Mesendoderm (in vitro differentiated cells): ENCODE measurements around the gene KCNQ5.

Experiments used
- DNase-seq: peaks from one replicate; pipeline ENCODE4 v3.0.0; 2013
- H2AK5ac ChIP-seq: 2 replicates; pipeline ENCODE4 v1.6.1; 2013; ENCODE audit warnings: low read length, inconsistent platforms
- H2BK120ac ChIP-seq: 2 replicates; pipeline ENCODE4 v1.6.1; 2013; ENCODE audit warnings: low read depth, mild to moderate bottlenecking, low read length, moderate library complexity, mixed read lengths
- H2BK15ac ChIP-seq: replicated peaks from 2 replicates; pipeline ENCODE4 v1.6.1; 2013; ENCODE audit warnings: low read depth, mild to moderate bottlenecking, moderate library complexity
- H2BK5ac ChIP-seq: 2 replicates; pipeline ENCODE4 v1.6.1; 2013; ENCODE audit warnings: low read length, inconsistent platforms
- H3K18ac ChIP-seq: 2 replicates; pipeline ENCODE4 v1.6.1; 2013; ENCODE audit warnings: mild to moderate bottlenecking, low read length, mixed read lengths
- H3K23ac ChIP-seq: one replicate; pipeline ENCODE4 v1.6.1; 2013; ENCODE audit warnings: low read length
- H3K27ac ChIP-seq: 2 replicates; pipeline ENCODE4 v1.5.1; 2013; ENCODE audit warnings: low read depth, mild to moderate bottlenecking, inconsistent platforms, low read length, moderate library complexity
- H3K27me3 ChIP-seq: 2 replicates; pipeline ENCODE4 v1.6.1; 2013; ENCODE audit warnings: low read length, control low read depth, mild to moderate bottlenecking, inconsistent platforms; ENCODE audit not compliant: insufficient read depth, poor library complexity
- H3K36me3 ChIP-seq: 2 replicates; pipeline ENCODE4 v1.6.1; 2013; ENCODE audit warnings: low read length, inconsistent platforms; ENCODE audit not compliant: control insufficient read depth, insufficient read depth
- H3K4ac ChIP-seq: one replicate; pipeline ENCODE4 v1.6.1; 2013; ENCODE audit warnings: low read depth, mild to moderate bottlenecking, low read length, moderate library complexity
- H3K4me1 ChIP-seq: 2 replicates; pipeline ENCODE4 v1.6.1; 2013; ENCODE audit warnings: low read depth, low read length, inconsistent platforms; ENCODE audit not compliant: control insufficient read depth
- H3K4me2 ChIP-seq: 2 replicates; pipeline ENCODE4 v1.6.1; 2013; ENCODE audit warnings: low read length
- H3K4me3 ChIP-seq: 2 replicates; pipeline ENCODE4 v1.5.1; 2013; ENCODE audit warnings: mild to moderate bottlenecking, low read length
- H3K56ac ChIP-seq: one replicate; pipeline ENCODE4 v1.6.1; 2013; ENCODE audit warnings: low read length
- H3K79me1 ChIP-seq: 2 replicates; pipeline ENCODE4 v1.6.1; 2013; ENCODE audit warnings: low read length, inconsistent platforms
- H3K79me2 ChIP-seq: 2 replicates; pipeline ENCODE4 v1.6.1; 2013; ENCODE audit warnings: mild to moderate bottlenecking, low read length; ENCODE audit not compliant: control insufficient read depth, insufficient read depth
- H3K9ac ChIP-seq: 2 replicates; pipeline ENCODE4 v1.6.1; 2013; ENCODE audit warnings: low read length, inconsistent platforms
- H4K5ac ChIP-seq: one replicate; pipeline ENCODE4 v1.6.1; 2013; ENCODE audit warnings: low read length
- H4K8ac ChIP-seq: one replicate; pipeline ENCODE4 v1.6.1; 2013; ENCODE audit warnings: low read depth, mild to moderate bottlenecking, control low read depth, low read length, moderate library complexity
- WGBS: extraction: QIAGEN DNeasy Blood & Tissue Kit; methylation state at CpG from one replicate; pipeline ENCODE4 v1.1.7; 2013; ENCODE audit warnings: low lambda C conversion rate, missing lambda C conversion rate; ENCODE audit not compliant: insufficient coverage; ENCODE audit errors: extremely low coverage; 5-methylcytosine and 5-hydroxymethylcytosine counted together

The KCNQ5 gene

GRCh38 chr6:73028124-73028766, 406.4 kb downstream of the KCNQ5 start:
- no peaks in the 10 kb centered on the region for H3K79me1 ChIP-seq
- no peak overlapping the region for H2BK15ac ChIP-seq
- no peak overlapping the region for H3K4me2 ChIP-seq
- H3K79me2 ChIP-seq = no peaks in the 10 kb centered on the region
- no peak overlapping the region for H4K8ac ChIP-seq
- no peak overlapping the region for H3K4ac ChIP-seq
- no CpG with 5 or more reads among the region's 8 CpGs for WGBS
- no peak overlapping the region for H2AK5ac ChIP-seq
- H3K9ac ChIP-seq = no peak overlapping the region
- peak; percentile 75 for DNase-seq
- no peak overlapping the region for H2BK5ac ChIP-seq
- H3K4me1 ChIP-seq = peaks cover 2% of the 10 kb centered on the region
- no peaks in the 10 kb centered on the region for H3K27me3 ChIP-seq
- H3K18ac ChIP-seq = no peak overlapping the region
- H3K56ac ChIP-seq = no peak overlapping the region
- no peak overlapping the region for H4K5ac ChIP-seq
- no peak overlapping the region for H2BK120ac ChIP-seq
- no peaks in the 10 kb centered on the region for H3K36me3 ChIP-seq
- H3K27ac ChIP-seq = no peak overlapping the region
- H3K23ac ChIP-seq = no peak overlapping the region
- H3K4me3 ChIP-seq = no peak overlapping the region

- H3K4ac ChIP-seq = no peak overlapping the region
- H2AK5ac ChIP-seq = no peak overlapping the region
- no peaks in the 10 kb centered on the region for H3K79me1 ChIP-seq
- H4K5ac ChIP-seq = no peak overlapping the region
- no peak overlapping the region for H3K23ac ChIP-seq
- H2BK5ac ChIP-seq = no peak overlapping the region
- H3K18ac ChIP-seq = no peak overlapping the region
- H3K27ac ChIP-seq = no peak overlapping the region
- no peaks in the 10 kb centered on the region for H3K79me2 ChIP-seq
- no peak overlapping the region for H2BK15ac ChIP-seq
- no peak overlapping the region for H3K4me2 ChIP-seq
- H4K8ac ChIP-seq = no peak overlapping the region
- H2BK120ac ChIP-seq = no peak overlapping the region
- H3K4me3 ChIP-seq = no peak overlapping the region
- H3K27me3 ChIP-seq = no peaks in the 10 kb centered on the region
- DNase-seq = no peak
- peaks cover 2% of the 10 kb centered on the region for H3K4me1 ChIP-seq
- no peak overlapping the region for H3K56ac ChIP-seq
- H3K9ac ChIP-seq = no peak overlapping the region
- no peaks in the 10 kb centered on the region for H3K36me3 ChIP-seq
- WGBS = no CpG with 5 or more reads among the region's 2 CpGs
Measured at GRCh38 chr6:73028893-73029450, 407.1 kb downstream of the KCNQ5 start.

GRCh38 chr6:73030257-73030656, 408.4 kb downstream of the KCNQ5 start:
- Histone ChIP-seq H3K4me1 (peaks cover 2% of the 10 kb centered on the region), H4K8ac (no peak overlapping the region), H3K79me2 (no peaks in the 10 kb centered on the region), H3K9ac (no peak overlapping the region), H3K27ac (no peak overlapping the region), H3K4me2 (no peak overlapping the region), H3K4ac (no peak overlapping the region), H2BK5ac (no peak overlapping the region), H2BK120ac (no peak overlapping the region), H3K23ac (no peak overlapping the region), H2AK5ac (no peak overlapping the region), H3K18ac (no peak overlapping the region), H3K56ac (no peak overlapping the region), H2BK15ac (no peak overlapping the region), H3K27me3 (no peaks in the 10 kb centered on the region), H3K36me3 (no peaks in the 10 kb centered on the region), H3K4me3 (no peak overlapping the region), H4K5ac (no peak overlapping the region), H3K79me1 (no peaks in the 10 kb centered on the region)
- DNase-seq = no peak

- Histone ChIP-seq H3K4me1 (peaks cover 2% of the 10 kb centered on the region), H3K4me3 (no peak overlapping the region), H2BK15ac (no peak overlapping the region), H3K9ac (no peak overlapping the region), H3K23ac (no peak overlapping the region), H3K18ac (no peak overlapping the region), H2BK5ac (no peak overlapping the region), H4K8ac (no peak overlapping the region), H4K5ac (no peak overlapping the region), H2AK5ac (no peak overlapping the region), H3K79me2 (no peaks in the 10 kb centered on the region), H3K4ac (no peak overlapping the region), H3K27ac (no peak overlapping the region), H3K27me3 (no peaks in the 10 kb centered on the region), H2BK120ac (no peak overlapping the region), H3K4me2 (no peak overlapping the region), H3K79me1 (no peaks in the 10 kb centered on the region), H3K56ac (no peak overlapping the region), H3K36me3 (no peaks in the 10 kb centered on the region)
- no CpG with 5 or more reads among the region's 9 CpGs for WGBS
- DNase-seq = no peak
Measured at GRCh38 chr6:73030791-73031782, 409.2 kb downstream of the KCNQ5 start.

- Histone ChIP-seq H3K79me2 (no peaks in the 10 kb centered on the region), H3K79me1 (no peaks in the 10 kb centered on the region), H3K56ac (no peak overlapping the region), H3K4me2 (no peak overlapping the region), H3K23ac (no peak overlapping the region), H3K4ac (no peak overlapping the region), H3K4me1 (peaks cover 2% of the 10 kb centered on the region), H2BK15ac (no peak overlapping the region), H3K18ac (no peak overlapping the region), H3K36me3 (no peaks in the 10 kb centered on the region), H3K4me3 (no peak overlapping the region), H4K5ac (no peak overlapping the region), H2BK5ac (no peak overlapping the region), H2AK5ac (no peak overlapping the region), H2BK120ac (no peak overlapping the region), H3K27ac (no peak overlapping the region), H3K9ac (no peak overlapping the region), H3K27me3 (no peaks in the 10 kb centered on the region), H4K8ac (no peak overlapping the region)
- DNase-seq = no peak
- WGBS = no CpG with 5 or more reads among the region's 2 CpGs
Measured at GRCh38 chr6:73032586-73032985, 410.7 kb downstream of the KCNQ5 start.
